Ovary (tissue), 9 donors: ENCODE results near the gene HTR3D. TPM values are rescaled to one million over a fixed set of nuclear protein-coding genes. Genes with fewer than 3 reads are reported as not detected.

Source experiments
- DNase-seq, 5 donors: peaks; one replicate each; pipeline ENCODE4 v3.0.0-alpha.2; 2019 to 2020
- H3K27ac ChIP-seq, 2 donors: fragments of 200-600 bp; one replicate each; pipeline versions ENCODE4 v1.5.1 to v1.8.0; 2019 to 2022
- H3K27me3 ChIP-seq: fragments of 200-600 bp; one replicate; pipeline ENCODE4 v1.8.0; 2022
- H3K36me3 ChIP-seq: fragments of 200-600 bp; sonication (generic); one replicate; pipeline ENCODE4 v1.5.1; 2019
- H3K4me1 ChIP-seq: one replicate; pipeline ENCODE4 v1.8.1; 2013; ENCODE audit warnings: mild to moderate bottlenecking, moderate library complexity; ENCODE audit not compliant: insufficient read depth
- H3K4me3 ChIP-seq: fragments of 200-600 bp; sonication (generic); one replicate; pipeline ENCODE4 v1.5.1; 2017
- H3K9me3 ChIP-seq, 2 donors: fragments of 200-600 bp in 1 of 2; sonication (generic) in 1 of 2; one replicate each; pipeline versions ENCODE4 v1.5.1 to v1.8.1; 2013 to 2019; ENCODE audit warnings: mild to moderate bottlenecking in 1 of 2, moderate library complexity in 1 of 2
- EP300 ChIP-seq: sonication (generic); formaldehyde crosslinking; IDR thresholded peaks from one replicate; pipeline ENCODE4 v1.6.1; 2017; ENCODE audit warnings: antibody characterized with exemption
- POLR2A ChIP-seq: fragments of 450-650 bp; IDR thresholded peaks from one replicate; pipeline ENCODE4 v1.6.1; 2017; ENCODE audit warnings: antibody characterized with exemption, mild to moderate bottlenecking, moderate library complexity
- WGBS, 3 donors: extraction: QIAGEN DNeasy Blood & Tissue Kit in 1 of 3; methylation state at CpG; one replicate each; pipeline versions ENCODE4 v1.1.5 to v1.1.7; 2013 to 2017; 5-methylcytosine and 5-hydroxymethylcytosine counted together
- intact Hi-C, 4 donors: fragments of 100-400 bp; cut with DNase I; formaldehyde crosslinking; loops; one replicate each; pipeline versions ENCODE4 v1.11.0 to v1.15.1; 2022 to 2023
- polyA plus RNA-seq, 2 donors: library from polyadenylated mRNA; stranded (reverse); fragments of 200-250 nt in 1 of 2; fragments of 350-450 nt in 1 of 2; fragmentation: Illumina TruSeq in 1 of 2; extraction: RNeasy Lipid Tissue Mini Kit (QIAGEN cat#74804) in 1 of 2; gene quantifications; one replicate each; pipeline ENCODE4 v1.2.3, GENCODE V29; 2013 to 2014
- total RNA-seq, 7 donors: library from RNA; depleted of rRNA in 2 of 7; stranded (reverse); fragments of >200 nt in 2 of 7; fragmentation: NEBNext Ultra II Directional in 3 of 7; extraction: Animal tissue kit (Norgen Biotek cat#: 25700) in 3 of 7; gene quantifications; one replicate each; pipeline versions ENCODE4 v1.1.0 to v1.2.4, GENCODE V29; 2016 to 2023
- TF ChIP-seq, protein P1 (sequence below), 3 donors: fragments of 450-650 bp in 2 of 3; fragments of 200-600 bp in 1 of 3; IDR thresholded peaks; one replicate each; pipeline versions ENCODE4 v1.5.1 to v1.8.0; 2016 to 2022; ENCODE audit warnings: antibody characterized with exemption in 3 of 3, mild to moderate bottlenecking in 1 of 3
- donor health status: DM: no; HTN: no; CAD: no; lungs with moderate emphysema.
- donor health status: DM: no; HTN: no; CAD: no.
- donor health status: Bipolar disorder and iron deficiency.
- donor health status: DM: yes; HTN: yes; CAD: no.
- donor health status: DM: no; HTN: no; CAD: no.
- donor health status: DM: yes; HTN: yes; CAD: no.

The HTR3D gene
- total and polyA plus RNA-seq, 9 donors = 0.24 TPM; not detected in 8

DNA sequence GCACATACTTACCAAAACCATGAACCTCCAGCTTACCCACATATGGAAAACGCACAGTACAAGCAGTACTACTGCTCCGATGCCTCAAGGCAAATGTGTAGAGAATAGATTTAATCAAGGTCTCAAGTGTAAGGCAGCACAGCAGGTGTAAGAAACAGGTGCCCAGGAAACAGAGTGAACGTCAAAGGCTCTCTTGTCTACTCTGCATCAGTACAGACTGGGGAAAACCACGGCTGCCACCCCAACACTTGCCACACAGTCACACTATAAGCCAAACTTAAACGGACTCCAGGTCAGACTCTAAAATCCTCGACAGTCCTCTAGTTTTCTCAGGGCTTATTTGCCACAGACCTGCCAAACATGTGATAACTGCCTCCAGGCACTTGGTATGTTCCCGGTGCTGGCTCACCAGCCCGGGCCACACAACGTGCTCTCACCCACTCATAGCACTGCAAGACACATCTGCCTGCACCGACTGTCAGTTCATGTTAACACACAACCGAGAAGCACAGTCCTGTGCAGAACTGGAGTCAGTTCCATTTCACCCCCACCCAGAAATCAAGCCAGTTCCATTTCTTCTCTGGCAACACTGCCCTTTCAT is 44.4 kb upstream of the HTR3D start:
- no peak overlapping the region for H3K4me3 ChIP-seq
- TF ChIP-seq, protein P1, sequence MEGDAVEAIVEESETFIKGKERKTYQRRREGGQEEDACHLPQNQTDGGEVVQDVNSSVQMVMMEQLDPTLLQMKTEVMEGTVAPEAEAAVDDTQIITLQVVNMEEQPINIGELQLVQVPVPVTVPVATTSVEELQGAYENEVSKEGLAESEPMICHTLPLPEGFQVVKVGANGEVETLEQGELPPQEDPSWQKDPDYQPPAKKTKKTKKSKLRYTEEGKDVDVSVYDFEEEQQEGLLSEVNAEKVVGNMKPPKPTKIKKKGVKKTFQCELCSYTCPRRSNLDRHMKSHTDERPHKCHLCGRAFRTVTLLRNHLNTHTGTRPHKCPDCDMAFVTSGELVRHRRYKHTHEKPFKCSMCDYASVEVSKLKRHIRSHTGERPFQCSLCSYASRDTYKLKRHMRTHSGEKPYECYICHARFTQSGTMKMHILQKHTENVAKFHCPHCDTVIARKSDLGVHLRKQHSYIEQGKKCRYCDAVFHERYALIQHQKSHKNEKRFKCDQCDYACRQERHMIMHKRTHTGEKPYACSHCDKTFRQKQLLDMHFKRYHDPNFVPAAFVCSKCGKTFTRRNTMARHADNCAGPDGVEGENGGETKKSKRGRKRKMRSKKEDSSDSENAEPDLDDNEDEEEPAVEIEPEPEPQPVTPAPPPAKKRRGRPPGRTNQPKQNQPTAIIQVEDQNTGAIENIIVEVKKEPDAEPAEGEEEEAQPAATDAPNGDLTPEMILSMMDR (IDR thresholded peaks at IDR 0.05) = no peak
- no peak for TF ChIP-seq EP300
- TF ChIP-seq POLR2A = no peak
- 81 to 93% (median 85%) methylated on average over 11 of the region's 11 CpGs for WGBS, 3 donors
- H3K9me3 ChIP-seq = no peaks in the 10 kb centered on the region
- DNase-seq = no peak
- no peaks in the 10 kb centered on the region for H3K36me3 ChIP-seq
- H3K4me1 ChIP-seq = no peaks in the 10 kb centered on the region
- no peaks in the 10 kb centered on the region for H3K27me3 ChIP-seq
- intact Hi-C loops = no loop called here
- H3K27ac ChIP-seq = no peak overlapping the region

DNA sequence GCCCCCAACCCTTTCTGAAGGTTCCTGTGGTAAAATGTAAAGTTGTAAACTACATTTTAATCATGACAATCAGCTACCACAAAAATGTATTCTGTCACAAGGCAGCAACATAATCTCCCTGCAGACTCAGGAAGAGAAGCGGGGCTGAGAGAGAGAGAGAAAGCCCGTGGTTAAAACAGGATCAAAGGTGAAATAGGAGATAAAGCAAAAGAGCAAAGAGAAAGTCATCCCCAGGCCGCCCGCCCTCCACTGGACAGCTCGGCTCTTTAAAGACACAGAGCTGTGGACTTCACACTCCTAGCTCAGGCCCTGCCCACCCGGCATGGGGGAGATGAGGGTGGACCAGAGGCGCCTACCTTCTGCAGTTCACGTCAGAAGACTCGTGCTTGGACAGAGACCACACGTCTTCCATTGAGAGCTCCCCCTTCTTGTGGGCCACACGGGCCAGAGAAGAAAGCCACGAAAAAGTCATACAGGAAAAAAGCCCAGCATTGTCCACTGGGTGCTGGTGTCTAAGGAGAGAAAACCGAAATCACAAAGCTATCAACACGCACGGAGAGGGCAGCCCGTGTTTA is 43.2 kb upstream of the HTR3D start:
- no peaks in the 10 kb centered on the region for H3K4me1 ChIP-seq
- no peaks in the 10 kb centered on the region for H3K27me3 ChIP-seq
- intact Hi-C loops = no loop called here
- WGBS, 3 donors = 69 to 76% (median 72%) methylated on average over 16 of the region's 16 CpGs
- no peak overlapping the region for H3K27ac ChIP-seq
- no peaks in the 10 kb centered on the region for H3K9me3 ChIP-seq
- no peaks in the 10 kb centered on the region for H3K36me3 ChIP-seq
- H3K4me3 ChIP-seq = no peak overlapping the region
- no peak for TF ChIP-seq EP300
- TF ChIP-seq, protein P1 (IDR thresholded peaks at IDR 0.05) = no peak
- no peak for TF ChIP-seq POLR2A
- peak in 1 of 5 donors; percentile 41 for DNase-seq

DNA sequence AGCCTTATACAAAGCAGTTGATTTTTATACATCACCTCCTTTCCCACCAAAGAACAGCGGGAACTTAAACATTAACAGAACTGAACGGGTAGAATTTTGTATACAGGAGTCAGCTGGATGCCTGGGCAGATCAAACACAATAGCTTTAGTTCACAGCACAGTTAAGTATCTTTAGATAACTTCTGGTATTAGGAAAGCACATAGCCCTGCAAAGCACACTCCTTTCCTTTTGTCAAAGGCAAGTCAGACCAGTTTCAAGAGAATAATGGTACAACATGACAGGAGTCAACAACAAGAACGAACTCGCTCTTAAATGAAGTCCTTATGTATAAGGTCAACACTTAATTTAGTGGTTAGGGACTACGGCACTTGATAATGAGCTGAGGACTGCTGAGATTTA is 40.1 kb upstream of the HTR3D start:
- H3K27ac ChIP-seq = no peak overlapping the region
- intact Hi-C loops = no loop called here
- H3K4me3 ChIP-seq = no peak overlapping the region
- no peak for DNase-seq
- H3K9me3 ChIP-seq = no peaks in the 10 kb centered on the region
- TF ChIP-seq, protein P1 (IDR thresholded peaks at IDR 0.05) = no peak
- no peak for TF ChIP-seq POLR2A
- no peak for TF ChIP-seq EP300
- no peaks in the 10 kb centered on the region for H3K4me1 ChIP-seq
- no peaks in the 10 kb centered on the region for H3K36me3 ChIP-seq
- H3K27me3 ChIP-seq = no peaks in the 10 kb centered on the region
- 87 to 90% (median 87%) methylated on average over 5 of the region's 5 CpGs for WGBS, 3 donors

DNA sequence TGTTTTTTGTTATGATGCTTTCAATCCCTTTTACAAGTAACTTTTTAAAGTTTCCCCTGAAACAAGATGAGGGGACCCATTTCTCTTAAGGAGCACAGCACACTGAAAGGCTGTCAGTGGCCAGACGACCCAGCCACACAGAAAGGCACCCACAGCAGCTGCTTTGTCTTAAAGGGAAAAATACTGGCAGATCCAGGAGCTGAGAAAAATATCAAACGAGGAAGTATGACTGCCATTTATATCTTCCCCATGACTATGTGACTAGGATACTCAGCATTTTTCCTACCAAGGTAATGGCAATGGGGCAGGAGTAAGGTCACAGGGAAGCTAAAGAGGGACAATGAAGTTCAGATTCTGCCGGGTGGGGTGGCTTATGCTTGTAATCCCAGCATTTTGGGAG is 29.8 kb upstream of the HTR3D start:
- intact Hi-C loops = loop anchor here in 1 of 4 donors (10.0 kb wide), 1 partner anchor 97 kb away; no protein-coding TSS in a partner anchor
- H3K9me3 ChIP-seq = no peaks in the 10 kb centered on the region
- DNase-seq = no peak
- H3K27me3 ChIP-seq = no peaks in the 10 kb centered on the region
- WGBS, 3 donors = 72 to 83% (median 82%) methylated on average over 3 of the region's 3 CpGs
- TF ChIP-seq, protein P1 (IDR thresholded peaks at IDR 0.05) = no peak
- TF ChIP-seq EP300 (no peak), POLR2A (no peak)
- H3K27ac ChIP-seq = no peak overlapping the region
- no peak overlapping the region for H3K4me3 ChIP-seq
- no peaks in the 10 kb centered on the region for H3K36me3 ChIP-seq
- H3K4me1 ChIP-seq = peaks cover 2% of the 10 kb centered on the region
